ENCODE measurements around the gene WNT5A. TPM values are rescaled to one million over a fixed set of nuclear protein-coding genes. Genes with fewer than 3 reads are reported as not detected.

WNT5A gene
- 7.1 to 18.7 TPM (median 9.4 TPM) in 3 replicates for polyA plus RNA-seq
- 4.0 TPM for polyA plus RNA-seq (2011; ENCODE audit: low read depth)
- polyA plus RNA-seq (2011; cell fraction: cytosol; rRNA removed) = 3.9 and 4.5 TPM in 2 replicates
- polyA plus RNA-seq (2011; cell fraction: nucleus; rRNA removed) = 16.4 and 17.6 TPM in 2 replicates
- 4.5 and 16.4 TPM in 2 replicates for polyA plus RNA-seq (2012; ENCODE audit: low replicate concordance)
- 14.8 to 31.6 TPM (median 18.3 TPM) in 3 replicates for polyA minus RNA-seq
- 22.4 TPM for polyA minus RNA-seq (2011; cell fraction: cytosol; rRNA and poly(A)+ RNA removed)
- 45.5 TPM in 2 replicates for polyA minus RNA-seq (2011; cell fraction: nucleus; rRNA and poly(A)+ RNA removed)

GRCh38 chr3:55486857-55487380 lies at the start of gene WNT5A:
TSS of gene WNT5A (minus strand) at chr3:55487306. CDS start at chr3:55486985, 321 bp downstream.
- Histone ChIP-seq H3K9ac (ENCODE audit: control insufficient read depth, extremely low read depth, insufficient read depth, low read length) (peak within 1 kb of the TSS; percentile 81), H3K4me1 (ENCODE audit: control insufficient read depth, extremely low read depth, insufficient read depth, low read length) (peaks cover 51% of the 10 kb centered on the region)
- no peak for TF ChIP-seq EZH2 (IDR thresholded peaks at IDR 0.05; ENCODE audit: low read length)
- TF ChIP-seq, protein P1, sequence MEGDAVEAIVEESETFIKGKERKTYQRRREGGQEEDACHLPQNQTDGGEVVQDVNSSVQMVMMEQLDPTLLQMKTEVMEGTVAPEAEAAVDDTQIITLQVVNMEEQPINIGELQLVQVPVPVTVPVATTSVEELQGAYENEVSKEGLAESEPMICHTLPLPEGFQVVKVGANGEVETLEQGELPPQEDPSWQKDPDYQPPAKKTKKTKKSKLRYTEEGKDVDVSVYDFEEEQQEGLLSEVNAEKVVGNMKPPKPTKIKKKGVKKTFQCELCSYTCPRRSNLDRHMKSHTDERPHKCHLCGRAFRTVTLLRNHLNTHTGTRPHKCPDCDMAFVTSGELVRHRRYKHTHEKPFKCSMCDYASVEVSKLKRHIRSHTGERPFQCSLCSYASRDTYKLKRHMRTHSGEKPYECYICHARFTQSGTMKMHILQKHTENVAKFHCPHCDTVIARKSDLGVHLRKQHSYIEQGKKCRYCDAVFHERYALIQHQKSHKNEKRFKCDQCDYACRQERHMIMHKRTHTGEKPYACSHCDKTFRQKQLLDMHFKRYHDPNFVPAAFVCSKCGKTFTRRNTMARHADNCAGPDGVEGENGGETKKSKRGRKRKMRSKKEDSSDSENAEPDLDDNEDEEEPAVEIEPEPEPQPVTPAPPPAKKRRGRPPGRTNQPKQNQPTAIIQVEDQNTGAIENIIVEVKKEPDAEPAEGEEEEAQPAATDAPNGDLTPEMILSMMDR (optimal IDR thresholded peaks at IDR 0.05 in 1 of 3, IDR thresholded peaks at IDR 0.05 in 1 of 3, conservative IDR thresholded peaks at IDR 0.05 in 1 of 3; ENCODE audit: extremely low read depth in 1 of 3, insufficient read depth in 2 of 3, low read length in 3 of 3) = no peak

GRCh38 chr3:55534876-55535275 lies 47.8 kb upstream of the WNT5A start:
- no peak for DNase-seq (ENCODE audit: low read depth, low spot score)
- H3K4me1 ChIP-seq (ENCODE audit: control insufficient read depth, extremely low read depth, insufficient read depth, low read length) = no peaks in the 10 kb centered on the region

More at GRCh38 chr3:55486857-55487380, at the start of gene WNT5A:
- H3K9me1 ChIP-seq (ENCODE audit: control insufficient read depth, extremely low read depth, insufficient read depth, low read length) = peaks cover 2% of the 10 kb centered on the region
- no peak for FAIRE-seq
- peaks cover 53% of the 10 kb centered on the region for H3K79me2 ChIP-seq (ENCODE audit: control insufficient read depth, insufficient read depth, low read length)
- no peaks in the 10 kb centered on the region for H3K36me3 ChIP-seq (ENCODE audit: control insufficient read depth in 2 of 2, extremely low read depth in 1 of 2, insufficient read depth in 2 of 2, low read length in 2 of 2)
- peak within 1 kb of the TSS; percentile 48 to 89 (median 87) for H3K4me3 ChIP-seq (ENCODE audit: control insufficient read depth in 2 of 3, extremely low read depth in 1 of 3, insufficient read depth in 2 of 3, low read depth in 1 of 3, low read length in 3 of 3)
- no peaks in the 10 kb centered on the region for H3K27me3 ChIP-seq (ENCODE audit: control insufficient read depth, extremely low read depth, insufficient read depth, low read length)
- peak within 1 kb of the TSS; percentile 85 for H3K4me2 ChIP-seq (ENCODE audit: control insufficient read depth, extremely low read depth, insufficient read depth, low read depth, low read length)
- no peaks in the 10 kb centered on the region for H3K9me3 ChIP-seq (ENCODE audit: control insufficient read depth, low read depth, low read length)
- DNase-seq (ENCODE audit: low read depth, low spot score) = no peak
- peak within 1 kb of the TSS; percentile 56 for H3K27ac ChIP-seq (ENCODE audit: control insufficient read depth, insufficient read depth, low read length)
- peak within 1 kb of the TSS; percentile 78 for H2AFZ ChIP-seq (ENCODE audit: control insufficient read depth, low read length)
- dilution Hi-C loops (cut with MboI; ENCODE audit: extremely low pct_ligation_motif_present, low sequenced_read_pairs) = loop anchor here (25.0 kb wide), 2 partner anchors 250 to 400 kb away; no protein-coding TSS in a partner anchor
- no peaks in the 10 kb centered on the region for H4K20me1 ChIP-seq (ENCODE audit: control insufficient read depth, extremely low read depth, insufficient read depth, low read length)

More at GRCh38 chr3:55534876-55535275, 47.8 kb upstream of the WNT5A start:
- H3K79me2 ChIP-seq (ENCODE audit: control insufficient read depth, insufficient read depth, low read length) = no peaks in the 10 kb centered on the region
- no peak for TF ChIP-seq EZH2 (IDR thresholded peaks at IDR 0.05; ENCODE audit: low read length)
- TF ChIP-seq, protein P1 (optimal IDR thresholded peaks at IDR 0.05 in 1 of 3, IDR thresholded peaks at IDR 0.05 in 1 of 3, conservative IDR thresholded peaks at IDR 0.05 in 1 of 3; ENCODE audit: extremely low read depth in 1 of 3, insufficient read depth in 2 of 3, low read length in 3 of 3) = no peak
- H4K20me1 ChIP-seq (ENCODE audit: control insufficient read depth, extremely low read depth, insufficient read depth, low read length) = no peaks in the 10 kb centered on the region
- H3K27me3 ChIP-seq (ENCODE audit: control insufficient read depth, extremely low read depth, insufficient read depth, low read length) = peaks cover 4% of the 10 kb centered on the region
- no peaks in the 10 kb centered on the region for H3K36me3 ChIP-seq (ENCODE audit: control insufficient read depth in 2 of 2, extremely low read depth in 1 of 2, insufficient read depth in 2 of 2, low read length in 2 of 2)
- H3K9me1 ChIP-seq (ENCODE audit: control insufficient read depth, extremely low read depth, insufficient read depth, low read length) = no peaks in the 10 kb centered on the region
- H3K27ac ChIP-seq (ENCODE audit: control insufficient read depth, insufficient read depth, low read length) = no peak overlapping the region
- FAIRE-seq = peak; percentile 81
- H2AFZ ChIP-seq (ENCODE audit: control insufficient read depth, low read length) = no peak overlapping the region
- H3K9ac ChIP-seq (ENCODE audit: control insufficient read depth, extremely low read depth, insufficient read depth, low read length) = no peak overlapping the region
- no peak overlapping the region for H3K4me3 ChIP-seq (ENCODE audit: control insufficient read depth in 2 of 3, extremely low read depth in 1 of 3, insufficient read depth in 2 of 3, low read depth in 1 of 3, low read length in 3 of 3)
- no peaks in the 10 kb centered on the region for H3K9me3 ChIP-seq (ENCODE audit: control insufficient read depth, low read depth, low read length)
- no peak overlapping the region for H3K4me2 ChIP-seq (ENCODE audit: control insufficient read depth, extremely low read depth, insufficient read depth, low read depth, low read length)
- dilution Hi-C loops (cut with MboI; ENCODE audit: extremely low pct_ligation_motif_present, low sequenced_read_pairs) = no loop called here
